Astrocyte of the cerebellum (primary cell): Measurements from ENCODE around the gene G6PC2.

ENCODE experiments used
- DNase-seq: peaks from one replicate; pipeline ENCODE4 v3.0.0-alpha.2; 2011; ENCODE audit warnings: low read depth
- H3K4me3 ChIP-seq: 2 replicates; pipeline ENCODE4 v1.5.1; 2011; ENCODE audit warnings: mild to moderate bottlenecking, low read depth, low read length, moderate library complexity
- in situ Hi-C: cut with HindIII; loops from 2 replicates; pipeline ENCODE4 v1.10.0; 2017; ENCODE audit warnings: low sequenced_read_pairs
- TF ChIP-seq, protein P1 (sequence below): IDR thresholded peaks from 2 replicates; pipeline ENCODE4 v1.5.1; 2012; ENCODE audit warnings: low read length, low read depth, moderate library complexity, mild to moderate bottlenecking; ENCODE audit errors: missing control alignments

Gene G6PC2

DNA sequence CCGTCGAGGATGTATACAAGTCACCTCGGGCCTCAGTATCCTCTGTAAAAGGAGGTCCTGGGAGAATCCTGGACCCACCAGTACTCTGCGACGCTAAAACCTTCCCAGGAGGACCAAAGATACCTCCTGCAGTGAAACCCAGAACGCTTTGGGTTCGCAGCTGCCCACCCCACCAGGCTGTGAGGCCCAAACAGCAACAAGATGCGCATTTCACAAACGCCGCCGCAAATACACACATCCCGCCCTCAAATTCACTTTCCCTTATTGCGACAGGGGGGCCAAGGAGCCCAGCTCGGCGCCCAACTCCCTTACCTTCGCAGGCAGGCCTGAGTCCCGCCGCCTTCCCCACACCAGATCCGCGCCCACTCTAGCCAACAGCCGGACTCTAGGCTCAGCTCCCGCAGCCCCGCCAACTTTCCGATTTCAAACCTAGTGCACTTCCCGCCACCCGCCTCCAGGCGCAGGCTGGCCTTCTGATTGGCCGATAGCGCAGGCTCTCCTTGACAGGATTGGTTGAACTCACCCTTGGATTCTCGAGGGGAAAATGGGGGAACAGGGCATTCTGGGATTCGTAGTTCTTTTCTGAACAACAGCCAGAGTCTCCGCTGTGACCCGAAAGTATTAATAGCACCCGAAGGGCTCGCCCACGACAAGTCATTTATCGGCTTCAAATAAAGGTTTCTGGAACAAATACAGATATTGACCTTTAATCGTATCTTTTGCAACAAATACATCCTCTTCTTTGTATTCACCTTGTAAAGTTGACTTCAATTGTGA is 10.9 kb upstream of the G6PC2 start, which contains the start of gene SPC25:
SPC25 (minus strand) TSS at position 425 of the 777 bp plus-strand sequence. CDS start 911 bp downstream, outside the sequence.
- TF ChIP-seq, protein P1, sequence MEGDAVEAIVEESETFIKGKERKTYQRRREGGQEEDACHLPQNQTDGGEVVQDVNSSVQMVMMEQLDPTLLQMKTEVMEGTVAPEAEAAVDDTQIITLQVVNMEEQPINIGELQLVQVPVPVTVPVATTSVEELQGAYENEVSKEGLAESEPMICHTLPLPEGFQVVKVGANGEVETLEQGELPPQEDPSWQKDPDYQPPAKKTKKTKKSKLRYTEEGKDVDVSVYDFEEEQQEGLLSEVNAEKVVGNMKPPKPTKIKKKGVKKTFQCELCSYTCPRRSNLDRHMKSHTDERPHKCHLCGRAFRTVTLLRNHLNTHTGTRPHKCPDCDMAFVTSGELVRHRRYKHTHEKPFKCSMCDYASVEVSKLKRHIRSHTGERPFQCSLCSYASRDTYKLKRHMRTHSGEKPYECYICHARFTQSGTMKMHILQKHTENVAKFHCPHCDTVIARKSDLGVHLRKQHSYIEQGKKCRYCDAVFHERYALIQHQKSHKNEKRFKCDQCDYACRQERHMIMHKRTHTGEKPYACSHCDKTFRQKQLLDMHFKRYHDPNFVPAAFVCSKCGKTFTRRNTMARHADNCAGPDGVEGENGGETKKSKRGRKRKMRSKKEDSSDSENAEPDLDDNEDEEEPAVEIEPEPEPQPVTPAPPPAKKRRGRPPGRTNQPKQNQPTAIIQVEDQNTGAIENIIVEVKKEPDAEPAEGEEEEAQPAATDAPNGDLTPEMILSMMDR, result no peak
- H3K4me3 ChIP-seq, result peak within 1 kb of the TSS; percentile 71
- in situ Hi-C loops, result no loop called here
- peak; percentile 75 for DNase-seq

DNA sequence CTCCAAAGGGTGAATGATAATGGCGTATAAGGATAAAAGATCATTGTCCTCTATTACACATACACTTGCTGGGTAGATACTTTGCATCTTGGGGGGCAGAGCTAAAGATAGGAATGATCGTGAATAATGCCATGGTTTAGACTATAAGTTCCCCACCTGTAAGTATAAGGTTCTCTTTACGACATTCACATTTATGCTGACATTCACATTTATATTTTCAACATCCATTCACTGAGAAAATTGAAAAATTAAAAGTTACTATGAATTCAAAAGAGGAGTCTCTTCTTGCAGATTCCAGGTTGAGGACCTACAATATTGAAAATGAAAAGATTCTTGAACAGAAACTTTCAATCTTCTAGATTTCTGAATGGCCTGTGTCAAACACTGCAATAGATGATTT is 8.8 kb upstream of the G6PC2 start:
- in situ Hi-C loops, result no loop called here
- TF ChIP-seq, protein P1, result no peak
- no peak overlapping the region for H3K4me3 ChIP-seq
- no peak for DNase-seq

DNA sequence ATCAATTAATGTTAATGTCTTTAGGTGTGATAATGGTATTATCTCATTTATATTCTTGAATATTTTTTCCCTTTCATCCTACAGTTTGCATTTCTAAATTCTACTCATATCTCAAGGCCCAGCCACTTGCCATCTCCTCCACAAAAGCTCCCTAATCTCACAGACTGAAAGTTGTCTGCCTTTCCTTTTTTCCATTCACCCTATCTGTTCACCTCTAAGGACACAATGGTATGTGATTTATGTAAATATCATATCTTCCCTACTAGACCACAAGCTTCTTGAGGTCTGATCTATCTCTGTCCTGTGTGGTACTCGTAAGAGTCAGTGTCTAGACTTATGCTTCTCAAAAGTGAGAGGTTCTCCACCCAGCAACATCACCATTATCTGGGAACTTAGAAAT is 7.0 kb upstream of the G6PC2 start:
- in situ Hi-C loops, result no loop called here
- no peak overlapping the region for H3K4me3 ChIP-seq
- TF ChIP-seq, protein P1, result no peak
- no peak for DNase-seq

DNA sequence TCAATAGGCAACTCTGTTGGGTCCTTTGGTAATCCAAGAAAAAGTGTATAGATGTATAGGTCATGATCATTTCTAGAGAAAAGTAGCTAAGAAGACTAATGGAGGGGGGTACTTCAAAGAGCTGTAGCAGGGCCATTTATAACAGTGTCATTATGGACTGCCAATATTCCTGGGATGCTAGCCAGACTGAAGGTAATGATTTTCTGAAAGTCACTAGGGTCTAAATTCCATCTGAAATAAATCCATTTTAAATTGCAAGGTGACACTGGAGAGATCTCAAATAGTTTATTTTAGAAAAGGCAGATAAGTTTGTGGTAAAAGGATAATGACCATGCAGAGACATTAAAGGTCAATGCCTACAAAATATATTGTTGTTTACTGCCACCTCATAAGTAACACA is 6.4 kb upstream of the G6PC2 start:
- no peak for DNase-seq
- H3K4me3 ChIP-seq, result no peak overlapping the region
- in situ Hi-C loops, result no loop called here
- TF ChIP-seq, protein P1, result no peak

DNA sequence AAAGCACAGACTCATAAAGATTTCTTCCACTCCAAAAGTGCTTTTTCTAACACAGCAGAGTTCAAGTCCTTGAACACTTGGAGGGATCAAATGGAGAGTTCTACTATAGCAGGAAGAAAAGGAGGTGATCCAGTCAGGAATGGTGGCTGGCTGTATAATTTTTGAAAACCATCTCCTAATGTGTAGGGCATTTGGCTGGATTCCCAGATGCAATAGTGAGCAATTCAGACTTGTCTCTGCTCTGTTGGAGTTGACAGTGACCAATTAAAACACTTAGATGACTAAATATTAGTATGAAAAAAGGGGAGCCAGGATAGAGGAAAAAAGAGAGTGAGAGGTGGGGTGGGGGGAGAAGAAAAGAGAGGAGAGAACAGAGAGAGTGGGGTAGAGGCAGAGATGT is 5.3 kb upstream of the G6PC2 start:
- no peak for DNase-seq
- TF ChIP-seq, protein P1, result no peak
- no peak overlapping the region for H3K4me3 ChIP-seq
- in situ Hi-C loops, result no loop called here

DNA sequence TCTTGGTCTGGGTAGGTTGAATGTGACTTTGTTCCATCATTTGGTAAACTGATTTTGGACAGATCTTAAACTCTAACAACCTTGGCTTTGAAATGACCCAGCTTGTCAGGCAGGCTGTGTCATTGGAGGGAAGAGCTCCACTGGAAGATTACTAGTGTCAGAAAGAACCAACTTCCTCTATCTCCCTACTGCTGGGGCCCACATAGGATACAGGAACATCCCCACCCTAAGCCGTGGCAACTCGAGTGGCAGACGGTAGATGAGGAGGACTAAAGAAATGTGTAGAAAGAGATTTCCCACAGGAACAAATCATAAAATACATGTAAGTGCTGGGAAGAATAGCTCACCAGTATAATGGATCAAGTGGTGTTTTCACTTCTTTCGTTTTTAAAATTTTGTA is 4.3 kb upstream of the G6PC2 start:
- no peak overlapping the region for H3K4me3 ChIP-seq
- TF ChIP-seq, protein P1, result no peak
- in situ Hi-C loops, result no loop called here
- no peak for DNase-seq
